ENCODE measurements around the gene CFAP251.
"Not testable (repeated sequence)": the region's sequence is repeated elsewhere in the genome, so short reads cannot be mapped to it uniquely, and the experiment has no call there.

CFAP251 gene

DNA sequence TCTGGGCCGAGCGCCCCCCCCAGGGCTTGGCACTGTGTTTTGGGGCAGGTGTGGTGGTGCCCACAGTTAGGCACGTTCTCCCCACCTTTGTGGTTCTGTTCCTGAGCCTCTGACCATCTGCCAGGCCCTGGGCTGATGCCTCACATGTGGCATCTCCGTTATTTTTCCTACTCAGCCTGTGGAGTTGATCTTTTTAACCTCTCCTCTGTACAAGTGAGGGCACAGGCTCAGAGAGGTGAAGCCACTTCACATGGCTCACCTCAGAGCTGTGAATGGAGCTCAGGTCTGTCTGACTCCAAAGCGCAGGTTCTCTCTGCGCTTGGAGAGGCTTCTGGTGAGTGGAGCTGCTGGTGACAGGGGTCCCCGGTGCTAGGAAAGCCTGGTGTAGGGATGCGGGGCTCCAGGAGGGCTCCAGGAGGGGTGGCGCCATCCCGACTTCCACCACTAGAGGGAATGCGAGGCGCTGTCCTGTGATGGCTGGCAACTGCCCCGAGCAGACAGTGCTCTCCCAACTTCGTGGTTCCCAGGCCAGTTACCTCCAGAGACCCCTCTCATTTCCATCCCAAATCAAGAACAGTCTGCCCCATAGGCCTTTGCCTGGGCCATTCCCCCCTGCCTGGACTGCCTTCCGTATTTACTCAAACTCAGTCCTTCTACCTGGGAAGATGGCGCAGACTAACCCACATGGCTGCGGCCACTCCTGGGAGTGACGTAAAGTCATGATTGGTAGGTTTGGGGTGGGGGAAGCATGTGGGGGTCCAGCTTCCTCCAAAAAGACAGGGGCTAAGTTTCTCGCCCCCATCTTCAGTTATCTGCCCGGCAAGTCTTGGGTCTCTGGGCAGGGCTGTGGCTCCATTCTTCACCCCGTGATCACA lies 113.2 kb downstream of the CFAP251 start:
- peak; percentile 58 for DNase-seq

- no peak for DNase-seq
Observed at GRCh38 chr12:122032580-122032979, 114.2 kb downstream of the CFAP251 start.

DNA sequence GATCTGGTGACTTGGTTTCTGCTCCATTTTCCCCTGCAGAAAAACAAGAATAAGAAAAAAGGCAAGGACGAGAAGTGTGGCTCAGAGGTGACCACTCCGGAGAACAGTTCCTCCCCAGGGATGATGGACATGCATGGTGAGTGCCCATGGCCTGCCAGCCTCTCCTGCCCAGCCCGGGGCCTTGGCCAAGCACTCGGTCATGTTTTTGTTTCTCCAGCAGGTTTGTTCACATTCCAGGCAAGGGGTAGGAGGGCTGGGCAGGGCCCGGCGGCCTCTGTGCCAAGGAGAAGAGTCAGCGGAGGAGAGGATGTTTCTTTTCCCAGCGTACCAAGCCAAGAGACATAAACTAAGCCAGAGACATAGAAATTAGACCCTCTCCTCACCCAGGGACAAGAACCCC lies 116.9 kb downstream of the CFAP251 start:
- DNase-seq: no peak

DNA sequence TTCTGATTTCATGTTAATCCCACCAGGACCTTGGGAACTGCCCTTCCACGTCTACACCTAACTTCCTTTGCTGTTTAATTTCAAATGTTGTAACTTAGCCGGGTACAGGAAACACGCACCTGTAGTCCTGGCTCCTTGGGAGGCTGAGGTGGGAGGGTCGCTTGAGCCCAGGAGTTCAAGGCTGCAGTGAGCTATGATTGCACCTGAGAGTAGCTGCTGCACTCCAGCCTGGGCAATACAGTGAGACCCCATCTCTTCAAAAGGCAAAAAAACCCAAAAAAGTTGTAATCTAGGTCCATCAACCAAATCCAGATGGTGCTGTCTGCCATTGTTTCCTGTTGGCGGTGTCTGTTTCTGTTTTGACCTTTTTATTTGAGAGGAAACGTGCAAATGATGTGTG lies 117.8 kb downstream of the CFAP251 start:
- DNase-seq: no peak

- DNase-seq: no peak
Observed at GRCh38 chr12:122040579-122041386, 122.4 kb downstream of the CFAP251 start.

DNA sequence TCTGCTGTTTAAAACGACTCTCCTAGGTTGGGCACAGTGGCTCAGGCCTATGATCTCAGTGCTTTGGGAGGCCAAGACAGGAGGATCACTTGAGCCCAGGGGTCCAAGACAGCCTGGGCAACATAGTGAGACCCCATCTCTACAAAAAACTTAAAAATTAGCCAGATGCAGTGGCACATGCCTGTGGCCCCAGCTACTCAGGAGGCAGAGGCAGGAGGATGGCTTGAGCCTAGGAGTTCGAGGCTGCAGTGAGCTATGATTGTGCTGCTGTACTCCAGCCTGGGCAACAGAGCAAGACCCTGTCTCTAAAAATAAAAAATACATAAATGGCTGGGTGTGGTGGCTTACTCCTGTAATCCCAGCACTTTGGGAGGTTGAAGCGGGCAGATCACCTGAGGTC lies 123.1 kb downstream of the CFAP251 start:
- not testable (repeated sequence) for DNase-seq

GRCh38 chr12:122042910-122043309 lies 124.5 kb downstream of the CFAP251 start:
- no peak for DNase-seq

GRCh38 chr12:122043476-122043875 lies 125.1 kb downstream of the CFAP251 start:
- no peak for DNase-seq

DNA sequence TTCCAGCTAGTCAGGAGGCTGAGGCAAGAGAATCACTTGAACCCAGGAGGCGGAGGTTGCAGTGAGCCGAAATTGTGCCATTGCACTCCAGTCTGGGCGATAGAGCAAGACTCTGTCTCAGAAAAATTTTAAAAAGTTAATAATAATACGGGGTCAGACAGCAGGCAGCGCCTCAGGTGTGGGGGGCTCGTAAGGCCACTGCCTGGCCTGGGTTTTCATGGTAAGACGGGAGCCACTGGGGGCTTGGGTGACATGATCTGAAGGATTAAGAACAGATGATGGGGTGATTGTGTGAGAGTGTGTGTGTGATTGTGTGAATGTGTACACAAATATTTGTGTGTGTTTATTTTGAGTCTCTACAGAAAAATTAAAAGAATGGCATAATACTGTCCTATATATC lies 126.9 kb downstream of the CFAP251 start:
- DNase-seq: no peak

GRCh38 chr12:122046145-122046544 lies 127.8 kb downstream of the CFAP251 start:
- DNase-seq: no peak

DNA sequence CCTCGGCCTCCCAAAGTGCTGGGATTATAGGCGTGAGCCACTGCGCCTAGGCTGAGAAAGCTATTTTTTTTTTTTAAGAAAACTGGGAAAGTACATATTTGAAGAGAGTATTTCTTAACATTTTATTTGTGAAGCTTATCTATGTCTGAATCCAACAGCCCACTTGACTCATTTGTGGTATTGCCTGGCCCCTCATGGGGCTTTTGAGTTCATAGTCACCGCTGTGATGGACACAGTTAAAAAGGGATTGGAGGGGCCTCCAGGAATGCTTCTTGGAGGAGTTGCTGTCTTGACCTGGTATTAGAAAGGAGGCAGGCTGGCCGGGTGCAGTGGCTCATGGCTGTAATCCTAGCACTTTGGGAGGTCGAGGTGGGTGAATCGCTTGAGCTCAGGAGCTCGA lies 129.8 kb downstream of the CFAP251 start:
- no peak for DNase-seq

GRCh38 chr12:122049827-122050226 lies 131.4 kb downstream of the CFAP251 start:
- no peak for DNase-seq

GRCh38 chr12:122050706-122051105 lies 132.3 kb downstream of the CFAP251 start:
- DNase-seq: no peak

- DNase-seq: no peak
Observed at GRCh38 chr12:122051231-122051876, 133.0 kb downstream of the CFAP251 start.

GRCh38 chr12:122052285-122052684 lies 133.9 kb downstream of the CFAP251 start:
- no peak for DNase-seq

All from activated CD4-positive, alpha-beta T cell treated with anti-CD3 and anti-CD28 coated beads, Interleukin-2, Interleukin-6, amounts not matched to agents 100 ng/mL and 50 ng/mL, durations not matched to agents 16 hours and 8 hours (primary cell).